ENCODE results near the gene LRP2BP.

GRCh38 chr4:185424905-185425646 lies 29.4 kb upstream of the LRP2BP start:
- TF ChIP-seq RARB (CRISPR knock-in tag; IDR thresholded peaks at IDR 0.05) (no peak), CSRNP3 (CRISPR knock-in tag; IDR thresholded peaks at IDR 0.05) (no peak), SNAI2 (CRISPR knock-in tag; IDR thresholded peaks at IDR 0.05) (no peak), ARNTL (CRISPR knock-in tag; IDR thresholded peaks at IDR 0.05; ENCODE audit: borderline replicate concordance, low read depth) (no peak), ZNF8 (CRISPR knock-in tag; IDR thresholded peaks at IDR 0.05) (no peak)
